Left cardiac atrium (tissue), 4 donors: ENCODE measurements around the gene L3HYPDH. TPM values are rescaled to one million over a fixed set of nuclear protein-coding genes. Genes with fewer than 3 reads are reported as not detected.

Experiments
- ATAC-seq, 2 donors: fragments of 200-7000 bp; cut with Tn5 transposase; one replicate each; pipeline ENCODE4 v1.9.1; 2020; ENCODE audit warnings: mild to moderate bottlenecking in 2 of 2, moderate library complexity in 2 of 2
- DNase-seq: peaks from one replicate; pipeline ENCODE4 v3.0.0-alpha.2; 2020
- intact Hi-C, 2 donors: fragments of 100-400 bp; cut with DNase I; formaldehyde crosslinking; loops; one replicate each; pipeline versions ENCODE4 v1.14.1 to v1.15.1; 2022 to 2023
- total RNA-seq, 2 donors: library from RNA; stranded (reverse); fragmentation: NEBNext Ultra II Directional; extraction: Animal tissue kit (Norgen Biotek cat#: 25700); gene quantifications; one replicate each; pipeline ENCODE4 v1.2.1, GENCODE V29; 2021
- donor health status: DM: no; HTN: yes; CAD: no.
- donor health status: DM: no; HTN: yes; CAD: no; lungs with severe emphysema.
- donor health status: DM: yes; HTN: yes; CAD: no.
- donor health status: Dilated cardiomyopathy.

The L3HYPDH gene
- total RNA-seq, 2 donors from 2014 or later: 15.2 to 22.0 TPM

DNA sequence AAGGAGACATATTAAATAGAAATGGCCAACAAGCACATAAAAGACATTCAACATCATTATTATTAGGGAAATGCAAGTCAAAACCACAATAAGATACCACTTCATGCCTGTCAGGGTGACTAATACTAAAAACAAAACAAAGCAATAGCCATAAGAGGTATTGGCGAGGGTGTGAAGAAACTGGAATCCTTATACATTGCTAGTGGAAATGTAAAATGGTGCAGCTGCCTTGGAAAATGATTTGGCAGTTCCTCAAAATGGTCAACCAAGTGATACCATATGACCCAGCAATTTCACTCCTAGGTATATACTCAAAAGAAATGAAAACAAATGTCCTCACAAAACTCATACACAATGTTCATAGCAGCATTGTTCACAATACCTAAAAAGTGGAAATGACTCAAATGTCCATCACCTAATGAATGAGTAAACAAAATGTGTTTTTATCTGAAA is 46.0 kb downstream of the L3HYPDH start:
- DNase-seq (no peak), ATAC-seq (peak in 1 of 2 donors; percentile 46)
- intact Hi-C loops: no loop called here

DNA sequence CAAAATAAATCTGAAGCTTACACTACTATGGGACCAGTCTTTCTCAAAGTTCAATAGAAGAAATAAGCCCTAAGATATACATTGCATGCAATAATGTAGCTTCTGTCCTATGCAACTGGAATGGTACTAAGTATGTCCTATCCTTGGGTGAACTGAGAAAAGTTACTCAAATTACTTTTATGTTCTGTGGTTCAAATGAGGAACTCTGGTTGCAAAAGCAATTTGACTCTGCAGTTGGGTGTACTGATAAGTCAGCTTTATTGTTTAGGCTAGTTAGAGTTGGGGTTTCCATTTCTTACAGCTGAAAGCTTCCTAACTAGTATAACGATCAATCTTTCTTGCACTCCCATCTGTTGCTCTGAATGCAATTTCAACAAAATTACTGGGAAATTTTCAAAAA is 48.2 kb downstream of the L3HYPDH start:
- intact Hi-C loops: no loop called here
- DNase-seq: no peak
- ATAC-seq: no peak

DNA sequence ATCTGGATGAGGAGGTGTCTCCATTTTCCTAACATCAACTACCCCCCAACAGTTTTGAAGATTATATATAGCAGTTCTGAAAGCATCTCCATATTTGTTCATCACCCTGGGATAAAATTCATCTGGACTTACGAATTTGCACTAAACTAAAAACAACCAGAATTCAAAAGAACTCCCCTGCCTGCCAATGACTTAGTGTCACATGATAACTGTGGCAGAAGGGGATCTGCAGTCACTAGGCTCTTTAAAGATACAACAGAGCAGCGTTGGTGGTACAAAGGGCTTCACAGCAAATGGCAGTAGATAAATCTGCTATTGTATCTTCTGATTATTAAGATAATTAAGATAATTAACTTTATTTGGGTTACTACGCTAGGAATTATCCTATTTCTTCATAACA is 49.1 kb downstream of the L3HYPDH start:
- intact Hi-C loops: no loop called here
- ATAC-seq (no peak), DNase-seq (no peak)

DNA sequence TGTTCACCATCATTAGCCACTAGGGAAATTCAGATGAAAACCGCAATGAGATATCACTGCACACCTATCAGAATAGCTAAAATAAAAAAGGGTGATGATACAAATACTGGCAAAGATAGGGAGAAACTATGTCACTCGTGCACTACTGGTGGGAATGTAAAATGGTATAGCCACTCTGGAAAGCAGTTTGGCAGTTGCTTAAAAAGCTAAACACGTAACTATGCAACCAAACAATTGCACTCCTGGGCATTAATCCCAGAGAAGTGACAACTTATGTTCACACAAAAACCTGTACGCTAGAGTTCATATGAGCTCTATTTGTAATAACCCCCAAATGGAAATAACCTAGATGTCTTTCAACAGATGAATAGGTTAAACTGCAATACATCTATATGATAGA is 54.4 kb downstream of the L3HYPDH start:
- ATAC-seq (no peak), DNase-seq (no peak)
- intact Hi-C loops: loop anchor here in 1 of 2 donors (5.0 to 10.0 kb wide), 3 partner anchors 67 to 242 kb away; partner anchors contain the start of gene DAAM1

DNA sequence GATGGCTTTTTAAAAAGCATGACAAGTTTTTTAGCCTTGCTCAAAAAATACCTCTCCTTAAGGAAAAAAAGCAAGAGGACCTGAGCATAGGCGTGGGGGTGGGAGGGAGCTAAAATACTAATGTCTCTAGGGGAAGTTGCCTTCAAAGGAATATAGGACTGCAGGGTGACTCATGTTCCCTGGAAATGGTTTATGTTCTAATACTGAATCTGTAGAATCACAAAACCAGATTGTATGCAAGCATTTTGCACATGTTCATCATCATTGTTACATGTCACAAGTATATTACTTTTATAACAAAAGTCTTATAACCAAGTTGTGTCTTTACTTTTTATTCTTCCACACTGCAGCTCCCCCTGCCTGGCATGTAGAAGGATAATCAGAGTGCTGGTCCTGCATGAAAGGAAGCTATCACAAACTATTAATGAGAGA is 55.6 kb downstream of the L3HYPDH start:
- DNase-seq: no peak
- intact Hi-C loops: loop anchor here in 1 of 2 donors (5.0 to 10.0 kb wide), 3 partner anchors 66 to 241 kb away; partner anchors contain the start of gene DAAM1
- peak in 1 of 2 donors; percentile 21 for ATAC-seq

DNA sequence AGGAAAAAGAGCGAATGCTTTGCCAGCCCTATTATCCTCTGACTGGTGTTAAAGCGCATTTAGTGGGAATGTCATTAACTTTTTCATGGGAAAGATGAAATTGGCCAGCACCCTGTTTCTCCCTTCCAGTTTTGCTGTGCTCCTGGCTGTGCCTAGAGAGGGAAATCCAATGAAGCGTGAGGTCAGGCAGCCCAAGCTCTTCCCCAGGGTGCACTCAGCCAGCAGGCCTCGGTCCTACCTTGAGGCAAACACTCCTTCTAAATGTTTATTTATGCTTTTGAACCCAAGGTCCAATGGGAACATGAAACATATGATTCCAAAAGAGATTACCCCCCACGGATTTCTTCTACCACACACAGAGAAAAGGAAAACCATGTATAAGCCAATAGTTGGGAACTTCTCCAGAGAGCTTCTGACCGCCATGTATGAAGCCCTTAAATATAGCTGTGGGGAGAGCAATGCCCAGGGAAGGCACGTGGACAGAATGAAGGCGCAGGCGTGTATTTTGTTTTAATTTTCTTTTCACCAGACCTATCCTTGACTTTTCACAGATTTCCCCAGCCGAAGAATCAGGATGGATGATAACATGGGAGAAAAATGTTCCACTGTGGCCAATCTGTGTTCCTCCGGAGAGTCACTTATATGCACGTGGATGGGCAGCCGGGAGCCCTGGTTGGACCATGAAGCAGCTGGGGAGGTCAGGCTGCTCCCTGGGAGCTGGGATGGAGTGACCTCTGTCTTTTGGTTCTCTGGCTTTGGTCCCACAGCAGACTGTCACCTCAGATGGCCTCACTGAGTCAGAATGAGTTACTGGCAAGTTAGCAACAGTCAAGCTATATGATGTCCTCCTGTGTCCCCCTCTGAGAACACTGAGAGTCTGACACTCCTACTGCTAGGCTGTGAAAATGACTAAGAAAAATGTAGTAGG is 56.3 kb downstream of the L3HYPDH start:
- peak; percentile 62 for DNase-seq
- intact Hi-C loops: loop anchor here in 1 of 2 donors (5.0 to 10.0 kb wide), 3 partner anchors 66 to 241 kb away; partner anchors contain the start of gene DAAM1
- peak; percentile 75 to 79 for ATAC-seq

DNA sequence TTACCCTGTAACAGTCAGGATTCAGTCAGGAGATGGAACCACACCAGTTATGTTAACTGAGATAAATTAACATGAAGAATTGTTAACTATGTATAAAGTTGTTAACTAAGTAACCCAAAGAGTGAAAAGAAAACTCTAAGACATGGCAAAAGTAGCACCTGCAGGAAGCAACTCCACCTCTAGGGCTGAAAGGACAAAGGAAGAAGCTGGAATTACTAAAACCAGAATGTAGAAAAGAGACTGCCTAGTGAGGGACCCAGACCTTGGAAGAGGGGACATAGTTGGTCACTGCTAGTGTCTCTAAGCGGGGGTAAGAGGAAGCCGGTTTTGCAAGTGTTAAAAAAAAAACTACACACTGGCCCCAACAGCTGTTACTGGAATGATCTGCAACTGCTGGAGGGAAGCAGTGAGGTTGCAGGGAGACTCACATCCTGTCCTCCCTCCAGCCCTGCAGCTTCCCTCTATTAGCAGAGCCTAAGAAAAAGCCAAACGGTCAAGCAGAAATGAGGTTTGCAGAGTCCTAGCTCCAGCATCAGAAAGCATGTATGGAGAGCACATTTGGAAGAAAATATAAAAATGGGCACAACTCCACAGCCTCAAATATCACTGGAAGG is 58.8 kb downstream of the L3HYPDH start:
- DNase-seq (no peak), ATAC-seq (peak; percentile 48 to 69)
- intact Hi-C loops: loop anchor here in 1 of 2 donors (5.0 to 10.0 kb wide), 3 partner anchors 63 to 238 kb away; partner anchors contain the start of gene DAAM1

DNA sequence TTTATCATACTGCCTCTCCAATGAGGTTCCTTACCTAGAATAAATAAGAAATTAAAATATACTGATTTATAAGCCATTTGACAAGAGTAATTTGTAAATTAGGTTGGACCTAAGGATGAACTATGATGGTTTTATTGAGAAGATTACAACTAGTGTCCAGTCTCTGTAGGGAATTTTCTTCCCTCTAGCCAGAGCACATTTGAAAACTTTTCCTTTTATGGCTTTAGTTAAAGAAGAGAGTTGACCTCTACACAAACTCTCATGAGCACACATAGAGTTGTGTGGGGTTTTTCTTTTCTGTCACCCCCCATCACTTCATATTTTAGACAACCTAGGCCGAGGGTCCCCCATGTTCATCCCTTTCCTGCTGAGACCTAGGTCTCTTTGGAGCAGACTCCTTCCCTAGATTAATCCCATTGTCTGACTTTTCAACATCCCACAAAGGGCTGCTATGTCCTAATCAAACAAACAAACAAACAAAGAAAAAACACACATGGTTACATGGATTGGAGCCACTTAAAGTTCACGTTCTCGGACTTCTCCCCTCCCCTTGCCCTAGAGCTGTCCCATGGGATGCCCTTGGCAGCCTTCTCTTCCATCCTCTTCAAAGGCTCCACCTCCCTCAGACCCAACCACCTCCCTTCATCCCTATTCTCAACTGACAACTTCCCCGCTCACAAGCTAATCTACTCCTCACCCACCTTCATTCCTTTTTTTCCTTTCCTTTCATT is 59.7 kb downstream of the L3HYPDH start:
- intact Hi-C loops: loop anchor here in 1 of 2 donors (5.0 to 10.0 kb wide), 3 partner anchors 62 to 237 kb away; partner anchors contain the start of gene DAAM1
- ATAC-seq (peak; percentile 62 to 63), DNase-seq (peak; percentile 68)

Other genes with a start within 250 kb of the L3HYPDH start
- 1 to 10 TPM; 2.7 to 2.8 TPM for gene GPR135, start 19.0 kb downstream of the L3HYPDH start, total RNA-seq
- gene JKAMP, start 109 bp upstream of the L3HYPDH start, total RNA-seq: 10 to 100 TPM; 31.6 to 31.7 TPM
- not detected for gene CCDC175, start 92.4 kb upstream of the L3HYPDH start, total RNA-seq